ENCODE results near the gene A3GALT2. TPM values are rescaled to one million over a fixed set of nuclear protein-coding genes. Genes with fewer than 3 reads are reported as not detected.

Gene A3GALT2
- total RNA-seq, 2 donors from 2014 or later, result not detected

GRCh38 chr1:33342041-33342723 is 21.3 kb upstream of the A3GALT2 start:
- H3K36me3 ChIP-seq, result no peaks in the 10 kb centered on the region
- H3K27me3 ChIP-seq, result no peaks in the 10 kb centered on the region
- H3K9ac ChIP-seq (ENCODE audit: low read depth in 2 of 2, low read length in 2 of 2), result peak overlapping the region; percentile 38 to 71
- peaks cover 27% of the 10 kb centered on the region for H3K4me1 ChIP-seq
- intact Hi-C loops (cut with DNase I), result no loop called here
- TF ChIP-seq CTCF (IDR thresholded peaks at IDR 0.05), result no peak
- peak overlapping the region; percentile 80 for H3K27ac ChIP-seq
- H3K4me3 ChIP-seq, result no peak overlapping the region
- peak; percentile 88 for DNase-seq
- H3K9me3 ChIP-seq, result no peaks in the 10 kb centered on the region

GRCh38 chr1:33341190-33341589 is 20.3 kb upstream of the A3GALT2 start:
- H3K4me3 ChIP-seq, result no peak overlapping the region
- no peak for DNase-seq

GRCh38 chr1:33339413-33339812 is 18.5 kb upstream of the A3GALT2 start:
- no peak for DNase-seq
- H3K27me3 ChIP-seq, result no peaks in the 10 kb centered on the region
- H3K9ac ChIP-seq (ENCODE audit: low read depth in 2 of 2, low read length in 2 of 2), result peak overlapping the region in 1 of 2 donors; percentile 43
- H3K4me3 ChIP-seq, result no peak overlapping the region
- H3K4me1 ChIP-seq, result peaks cover 28% of the 10 kb centered on the region
- H3K36me3 ChIP-seq, result no peaks in the 10 kb centered on the region
- intact Hi-C loops (cut with DNase I), result no loop called here
- no peaks in the 10 kb centered on the region for H3K9me3 ChIP-seq
- H3K27ac ChIP-seq, result peak overlapping the region; percentile 60
- no peak for TF ChIP-seq CTCF (IDR thresholded peaks at IDR 0.05)

More at GRCh38 chr1:33341190-33341589, 20.3 kb upstream of the A3GALT2 start:
- peak overlapping the region; percentile 80 for H3K27ac ChIP-seq
- peak overlapping the region in 1 of 2 donors; percentile 51 for H3K9ac ChIP-seq (ENCODE audit: low read depth in 2 of 2, low read length in 2 of 2)
- no peaks in the 10 kb centered on the region for H3K36me3 ChIP-seq
- intact Hi-C loops (cut with DNase I), result no loop called here
- TF ChIP-seq CTCF (IDR thresholded peaks at IDR 0.05), result no peak
- no peaks in the 10 kb centered on the region for H3K9me3 ChIP-seq
- no peaks in the 10 kb centered on the region for H3K27me3 ChIP-seq
- peaks cover 33% of the 10 kb centered on the region for H3K4me1 ChIP-seq

GRCh38 chr1:33338440-33339211 is 17.7 kb upstream of the A3GALT2 start:
- DNase-seq, result no peak
- no peaks in the 10 kb centered on the region for H3K36me3 ChIP-seq
- H3K9ac ChIP-seq (ENCODE audit: low read depth in 2 of 2, low read length in 2 of 2), result peak overlapping the region in 1 of 2 donors; percentile 57
- no peaks in the 10 kb centered on the region for H3K9me3 ChIP-seq
- peaks cover 28% of the 10 kb centered on the region for H3K4me1 ChIP-seq
- no peak overlapping the region for H3K4me3 ChIP-seq
- H3K27me3 ChIP-seq, result no peaks in the 10 kb centered on the region
- intact Hi-C loops (cut with DNase I), result no loop called here
- H3K27ac ChIP-seq, result peak overlapping the region; percentile 60
- TF ChIP-seq CTCF (IDR thresholded peaks at IDR 0.05), result no peak

- Histone ChIP-seq H3K36me3 (no peaks in the 10 kb centered on the region), H3K4me3 (no peak overlapping the region), H3K27me3 (no peaks in the 10 kb centered on the region), H3K4me1 (peaks cover 26% of the 10 kb centered on the region), H3K9me3 (no peaks in the 10 kb centered on the region), H3K27ac (peak overlapping the region; percentile 60), H3K9ac (ENCODE audit: low read depth in 2 of 2, low read length in 2 of 2) (peak overlapping the region in 1 of 2 donors; percentile 57)
- no peak for TF ChIP-seq CTCF (IDR thresholded peaks at IDR 0.05)
- intact Hi-C loops (cut with DNase I), result no loop called here
- DNase-seq, result no peak
Measured at GRCh38 chr1:33338048-33338439, 17.1 kb upstream of the A3GALT2 start.

All from colonic mucosa (tissue), 4 donors.